Neuronal stem cell (in vitro differentiated cells): ENCODE measurements around the gene HSPA4L.

Experiments
- DNase-seq: peaks from one replicate; pipeline ENCODE4 v3.0.0-alpha.2; 2013; ENCODE audit warnings: low spot score
- H2AFZ ChIP-seq: one replicate; pipeline ENCODE4 v1.6.1; 2013; ENCODE audit warnings: mild to moderate bottlenecking, low read length, inconsistent platforms
- H2AK5ac ChIP-seq: 2 replicates; pipeline ENCODE4 v1.6.1; 2013; ENCODE audit warnings: low read depth, mild to moderate bottlenecking, inconsistent platforms, low read length, moderate library complexity, mixed read lengths
- H2BK120ac ChIP-seq: 2 replicates; pipeline ENCODE4 v1.6.1; 2013; ENCODE audit warnings: low read depth, mild to moderate bottlenecking, inconsistent platforms, low read length, moderate library complexity, mixed read lengths
- H2BK12ac ChIP-seq: one replicate; pipeline ENCODE4 v1.6.1; 2013; ENCODE audit warnings: low read length, inconsistent platforms
- H2BK15ac ChIP-seq: 2 replicates; pipeline ENCODE4 v1.6.1; 2013; ENCODE audit warnings: mild to moderate bottlenecking, low read length, inconsistent platforms, mixed read lengths
- H2BK5ac ChIP-seq: one replicate; pipeline ENCODE4 v1.6.1; 2013; ENCODE audit warnings: inconsistent platforms, mild to moderate bottlenecking, low read length, moderate library complexity
- H3K14ac ChIP-seq: one replicate; pipeline ENCODE4 v1.6.1; 2013; ENCODE audit warnings: low read length, inconsistent platforms
- H3K18ac ChIP-seq: 2 replicates; pipeline ENCODE4 v1.6.1; 2013; ENCODE audit warnings: low read length, inconsistent platforms
- H3K23ac ChIP-seq: 2 replicates; pipeline ENCODE4 v1.6.1; 2013; ENCODE audit warnings: low read depth, mild to moderate bottlenecking, mixed read lengths, low read length, inconsistent platforms; ENCODE audit not compliant: poor library complexity
- H3K27ac ChIP-seq: replicated peaks from 3 replicates; pipeline ENCODE4 v1.5.1; 2013; ENCODE audit warnings: low read length, inconsistent platforms
- H3K27me3 ChIP-seq, 3 experiments: 2 replicates each; pipeline ENCODE4 v1.6.1; 2013; ENCODE audit warnings: low read length in 3 of 3, mild to moderate bottlenecking in 2 of 3, inconsistent platforms in 1 of 3, low read depth in 1 of 3, mixed read lengths in 1 of 3, moderate library complexity in 1 of 3; ENCODE audit not compliant: control insufficient read depth in 3 of 3, insufficient read depth in 3 of 3
- H3K36me3 ChIP-seq, 2 donors: replicated peaks in 1 of 2; 2 replicates each; pipeline ENCODE4 v1.6.1; 2013; ENCODE audit warnings: low read length in 2 of 2; ENCODE audit not compliant: control insufficient read depth in 2 of 2, insufficient read depth in 2 of 2
- H3K4ac ChIP-seq: 2 replicates; pipeline ENCODE4 v1.6.1; 2013; ENCODE audit warnings: inconsistent platforms, mild to moderate bottlenecking, low read length, moderate library complexity
- H3K4me1 ChIP-seq, 2 donors: 1 replicate in 1 of 2; 2 replicates in 1 of 2; pipeline ENCODE4 v1.6.1; 2013; ENCODE audit warnings: low read length in 2 of 2, low read depth in 1 of 2; ENCODE audit not compliant: control insufficient read depth in 2 of 2, insufficient read depth in 1 of 2
- H3K4me2 ChIP-seq: one replicate; pipeline ENCODE4 v1.6.1; 2013; ENCODE audit warnings: mild to moderate bottlenecking, low read length, inconsistent platforms; ENCODE audit not compliant: insufficient read depth, poor library complexity, severe bottlenecking
- H3K4me3 ChIP-seq, 2 donors: 2 replicates each; pipeline ENCODE4 v1.5.1; 2013; ENCODE audit warnings: low read length in 2 of 2, mild to moderate bottlenecking in 2 of 2, inconsistent platforms in 1 of 2, moderate library complexity in 1 of 2
- H3K79me1 ChIP-seq: one replicate; pipeline ENCODE4 v1.6.1; 2013; ENCODE audit warnings: low read depth, mild to moderate bottlenecking, inconsistent platforms, low read length, moderate library complexity
- H3K9ac ChIP-seq: one replicate; pipeline ENCODE4 v1.6.1; 2013; ENCODE audit warnings: mild to moderate bottlenecking, low read depth, low read length, inconsistent platforms; ENCODE audit not compliant: poor library complexity
- H3K9me3 ChIP-seq, 2 donors: replicated peaks in 1 of 2; 2 replicates each; pipeline versions ENCODE3 to v1.6.1; 2013; ENCODE audit warnings: low read length in 2 of 2, mild to moderate bottlenecking in 2 of 2, inconsistent platforms in 1 of 2, low read depth in 1 of 2, mixed read lengths in 1 of 2, moderate library complexity in 1 of 2; ENCODE audit not compliant: control insufficient read depth in 2 of 2, insufficient read depth in 1 of 2
- H4K8ac ChIP-seq: one replicate; pipeline ENCODE4 v1.6.1; 2013; ENCODE audit warnings: low read depth, mild to moderate bottlenecking, inconsistent platforms, low read length, moderate library complexity
- H4K91ac ChIP-seq: one replicate; pipeline ENCODE4 v1.6.1; 2013; ENCODE audit warnings: low read length, low read depth, mild to moderate bottlenecking, inconsistent platforms; ENCODE audit not compliant: poor library complexity
- WGBS, 2 donors: extraction: QIAGEN DNeasy Blood & Tissue Kit; methylation state at CpG; one replicate each; pipeline ENCODE4 v1.1.7; 2013; ENCODE audit warnings: missing lambda C conversion rate in 2 of 2, mixed read lengths in 1 of 2; ENCODE audit not compliant: insufficient read length in 2 of 2, insufficient replicate concordance in 1 of 2; ENCODE audit errors: extremely low coverage in 2 of 2; 5-methylcytosine and 5-hydroxymethylcytosine counted together

The HSPA4L gene

DNA sequence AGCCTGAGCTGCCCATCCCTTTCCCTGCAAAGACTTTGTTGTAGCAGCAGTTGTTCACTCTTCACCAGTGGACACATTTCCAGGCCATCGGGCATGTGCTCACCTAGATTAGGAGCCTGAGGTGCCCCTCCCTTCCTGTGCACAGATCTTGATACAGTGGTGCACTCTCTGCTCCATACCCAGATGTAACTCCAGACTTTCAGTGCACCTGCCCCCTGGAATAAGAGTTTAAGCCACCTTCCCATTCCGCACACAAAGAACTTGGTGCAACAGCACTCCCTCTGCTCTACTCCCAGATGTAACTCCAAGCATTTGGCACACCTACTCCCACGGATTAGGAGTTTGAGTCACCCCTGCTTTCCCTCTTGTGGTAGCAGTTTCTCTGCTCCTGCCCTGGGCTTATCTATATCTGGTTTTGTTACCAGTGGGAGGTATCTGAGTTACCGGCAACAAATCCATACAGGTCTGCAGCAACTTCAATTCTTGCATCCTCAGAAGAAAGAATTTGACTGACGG is 62.5 kb downstream of the HSPA4L start:
- H3K79me1 ChIP-seq = peaks cover 2% of the 10 kb centered on the region
- no peak overlapping the region for H3K4me2 ChIP-seq
- no peak overlapping the region for H2AK5ac ChIP-seq
- no peak overlapping the region for H3K4ac ChIP-seq
- peaks cover 0 to 19% of the 10 kb centered on the region in 2 donors for H3K36me3 ChIP-seq
- no peak overlapping the region for H2AFZ ChIP-seq
- no peak overlapping the region for H3K27ac ChIP-seq
- no peaks in the 10 kb centered on the region for H3K4me1 ChIP-seq
- H2BK15ac ChIP-seq = no peak overlapping the region
- H3K27me3 ChIP-seq = no peaks in the 10 kb centered on the region
- H3K23ac ChIP-seq = no peak overlapping the region
- no CpG with 5 or more reads among the region's 5 CpGs for WGBS, 2 donors
- H4K91ac ChIP-seq = no peak overlapping the region
- DNase-seq = no peak
- no peak overlapping the region for H3K4me3 ChIP-seq
- H4K8ac ChIP-seq = no peak overlapping the region
- H3K14ac ChIP-seq = no peak overlapping the region
- no peak overlapping the region for H2BK5ac ChIP-seq
- no peak overlapping the region for H3K9ac ChIP-seq
- H2BK12ac ChIP-seq = no peak overlapping the region
- H3K9me3 ChIP-seq = peaks cover 0 to 35% of the 10 kb centered on the region in 2 donors
- H3K18ac ChIP-seq = no peak overlapping the region
- H2BK120ac ChIP-seq = no peak overlapping the region

DNA sequence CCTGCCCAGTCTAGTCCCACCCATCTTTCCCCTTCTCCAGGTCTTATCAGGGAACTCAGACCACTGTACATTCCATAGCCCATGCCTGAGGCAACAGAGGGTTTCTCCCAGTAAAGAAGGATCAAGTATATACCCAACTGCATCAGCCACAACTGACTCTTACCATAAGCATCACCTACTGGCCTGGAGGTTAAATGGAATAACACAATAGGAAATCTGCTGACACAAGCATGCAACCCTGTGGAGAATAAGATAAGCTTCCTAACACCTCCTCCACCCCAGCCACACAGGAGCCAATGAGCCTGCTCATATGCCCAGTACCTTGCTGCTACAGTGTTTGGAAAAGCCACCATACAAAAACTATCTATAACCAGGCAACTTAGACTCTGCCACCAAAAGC is 63.9 kb downstream of the HSPA4L start:
- Histone ChIP-seq H3K27me3 (no peaks in the 10 kb centered on the region), H3K18ac (no peak overlapping the region), H2BK15ac (no peak overlapping the region), H3K4me2 (no peak overlapping the region), H4K8ac (no peak overlapping the region), H3K9me3 (peaks cover 0 to 44% of the 10 kb centered on the region in 2 donors), H2AK5ac (no peak overlapping the region), H4K91ac (no peak overlapping the region), H2BK5ac (no peak overlapping the region), H3K36me3 (peaks cover 0 to 19% of the 10 kb centered on the region in 2 donors), H3K14ac (no peak overlapping the region), H2BK120ac (no peak overlapping the region), H3K4me3 (no peak overlapping the region), H3K9ac (no peak overlapping the region), H2BK12ac (no peak overlapping the region), H3K23ac (no peak overlapping the region), H3K4me1 (no peaks in the 10 kb centered on the region), H2AFZ (no peak overlapping the region), H3K4ac (no peak overlapping the region), H3K27ac (no peak overlapping the region), H3K79me1 (peaks cover 2% of the 10 kb centered on the region)
- DNase-seq = no peak

DNA sequence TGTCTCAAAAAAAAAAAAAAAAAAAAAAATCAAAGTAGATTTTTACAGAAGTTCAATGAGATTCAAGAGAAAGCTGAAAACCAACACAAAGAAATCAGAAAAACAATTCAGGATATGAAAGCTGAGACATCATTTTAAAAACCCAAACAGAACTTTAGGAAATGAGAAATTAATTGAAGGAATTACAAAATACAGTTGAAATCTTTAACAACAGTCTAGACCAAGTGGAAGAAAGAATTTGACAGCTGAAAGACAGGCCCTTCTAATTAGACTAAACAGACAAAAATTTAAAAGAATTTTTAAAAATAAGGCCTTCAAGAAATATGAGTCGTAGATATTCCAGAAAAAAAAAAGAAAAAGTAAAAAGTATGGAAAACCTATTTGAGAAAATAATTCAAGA is 64.6 kb downstream of the HSPA4L start:
- no CpG with 5 or more reads among the region's 1 CpG for WGBS, 2 donors
- Histone ChIP-seq H3K27ac (no peak overlapping the region), H3K79me1 (peaks cover 2% of the 10 kb centered on the region), H2AK5ac (no peak overlapping the region), H3K18ac (no peak overlapping the region), H3K4ac (no peak overlapping the region), H3K9me3 (peaks cover 0 to 44% of the 10 kb centered on the region in 2 donors), H3K4me1 (no peaks in the 10 kb centered on the region), H2AFZ (no peak overlapping the region), H3K4me3 (no peak overlapping the region), H3K9ac (no peak overlapping the region), H2BK120ac (no peak overlapping the region), H4K91ac (no peak overlapping the region), H3K27me3 (no peaks in the 10 kb centered on the region), H2BK12ac (no peak overlapping the region), H3K4me2 (no peak overlapping the region), H3K36me3 (peaks cover 0 to 19% of the 10 kb centered on the region in 2 donors), H3K14ac (no peak overlapping the region), H2BK15ac (no peak overlapping the region), H2BK5ac (no peak overlapping the region), H4K8ac (no peak overlapping the region), H3K23ac (no peak overlapping the region)
- no peak for DNase-seq

DNA sequence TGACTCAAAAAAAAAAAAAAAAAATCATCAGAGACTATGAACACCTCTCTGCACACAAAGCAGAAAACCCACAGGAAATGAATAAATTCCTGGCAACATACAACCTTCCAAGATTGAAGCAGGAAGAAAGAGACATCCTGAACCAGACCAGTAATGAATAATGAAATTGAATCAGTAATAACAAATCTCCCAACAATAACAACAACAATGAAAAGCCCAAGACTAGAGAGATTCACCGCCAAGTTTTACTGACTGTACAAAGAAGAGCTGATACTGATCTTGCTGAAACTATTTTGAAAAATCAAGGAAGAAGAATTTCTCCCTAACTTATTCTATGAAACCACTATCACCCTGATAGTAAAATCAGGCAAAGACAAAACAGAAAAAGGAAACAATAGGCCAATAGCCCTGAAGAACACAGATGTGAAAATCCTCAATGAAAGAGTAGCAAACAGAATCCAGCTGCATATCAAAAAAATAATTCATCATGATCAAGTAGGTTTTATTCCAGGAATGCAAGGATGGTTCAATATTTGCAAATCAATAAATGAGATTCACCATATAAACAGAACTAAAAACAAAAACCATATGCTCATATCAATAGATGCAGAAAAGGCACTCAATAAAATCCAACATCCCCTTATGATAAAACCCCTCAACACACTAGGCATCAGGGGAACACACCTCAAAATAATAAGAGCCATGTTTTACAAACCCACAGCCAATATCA is 67.5 kb downstream of the HSPA4L start:
- no peak overlapping the region for H4K91ac ChIP-seq
- H3K4ac ChIP-seq = no peak overlapping the region
- H3K36me3 ChIP-seq = peaks cover 0 to 8% of the 10 kb centered on the region in 2 donors
- no peak overlapping the region for H3K27ac ChIP-seq
- H3K14ac ChIP-seq = no peak overlapping the region
- DNase-seq = no peak
- H2AFZ ChIP-seq = no peak overlapping the region
- no peak overlapping the region for H2BK5ac ChIP-seq
- no peak overlapping the region for H3K4me3 ChIP-seq
- H3K9ac ChIP-seq = no peak overlapping the region
- no peak overlapping the region for H4K8ac ChIP-seq
- no peak overlapping the region for H2BK12ac ChIP-seq
- H3K18ac ChIP-seq = no peak overlapping the region
- no peak overlapping the region for H3K4me2 ChIP-seq
- H2AK5ac ChIP-seq = no peak overlapping the region
- H3K79me1 ChIP-seq = peaks cover 2% of the 10 kb centered on the region
- H2BK120ac ChIP-seq = no peak overlapping the region
- WGBS, 2 donors = no CpG with 5 or more reads among the region's 1 CpG
- H3K27me3 ChIP-seq = no peaks in the 10 kb centered on the region
- peaks cover 0 to 48% of the 10 kb centered on the region in 2 donors for H3K9me3 ChIP-seq
- no peak overlapping the region for H2BK15ac ChIP-seq
- H3K4me1 ChIP-seq = no peaks in the 10 kb centered on the region
- no peak overlapping the region for H3K23ac ChIP-seq
